VCaP (cell line): ENCODE results near the gene TMA7B.
A peak's percentile ranks its signal among the peaks of the same experiment; 100 is the strongest.

ENCODE experiments used
- H3K27ac ChIP-seq: fragments of 450-650 bp; 2 replicates; pipeline ENCODE4 v1.5.1; 2017
- TF ChIP-seq, protein P1 (sequence below): fragments of 450-650 bp; conservative IDR thresholded peaks from 2 replicates; pipeline ENCODE4 v1.5.1; 2017; ENCODE audit warnings: mild to moderate bottlenecking, moderate library complexity

TMA7B gene

DNA sequence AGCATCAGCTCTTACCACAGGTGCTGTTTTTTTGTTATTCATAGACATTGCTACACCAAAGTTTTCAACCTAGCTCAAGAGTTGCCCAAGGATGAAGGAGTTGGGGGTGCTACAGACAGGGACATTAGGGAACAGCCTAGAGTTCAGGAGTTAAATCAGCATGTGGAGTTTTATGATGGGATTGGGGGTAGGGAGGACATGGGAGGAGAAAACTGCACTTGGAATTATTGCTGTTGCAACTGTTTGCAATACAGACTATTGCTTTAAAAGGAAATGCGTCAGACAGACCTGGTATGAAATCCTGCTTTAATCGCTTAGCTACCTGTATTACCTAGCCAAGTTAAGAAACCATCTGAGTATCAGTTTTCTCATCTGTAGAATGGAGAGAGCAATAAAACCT is 6.3 kb downstream of the TMA7B start:
- TF ChIP-seq, protein P1, sequence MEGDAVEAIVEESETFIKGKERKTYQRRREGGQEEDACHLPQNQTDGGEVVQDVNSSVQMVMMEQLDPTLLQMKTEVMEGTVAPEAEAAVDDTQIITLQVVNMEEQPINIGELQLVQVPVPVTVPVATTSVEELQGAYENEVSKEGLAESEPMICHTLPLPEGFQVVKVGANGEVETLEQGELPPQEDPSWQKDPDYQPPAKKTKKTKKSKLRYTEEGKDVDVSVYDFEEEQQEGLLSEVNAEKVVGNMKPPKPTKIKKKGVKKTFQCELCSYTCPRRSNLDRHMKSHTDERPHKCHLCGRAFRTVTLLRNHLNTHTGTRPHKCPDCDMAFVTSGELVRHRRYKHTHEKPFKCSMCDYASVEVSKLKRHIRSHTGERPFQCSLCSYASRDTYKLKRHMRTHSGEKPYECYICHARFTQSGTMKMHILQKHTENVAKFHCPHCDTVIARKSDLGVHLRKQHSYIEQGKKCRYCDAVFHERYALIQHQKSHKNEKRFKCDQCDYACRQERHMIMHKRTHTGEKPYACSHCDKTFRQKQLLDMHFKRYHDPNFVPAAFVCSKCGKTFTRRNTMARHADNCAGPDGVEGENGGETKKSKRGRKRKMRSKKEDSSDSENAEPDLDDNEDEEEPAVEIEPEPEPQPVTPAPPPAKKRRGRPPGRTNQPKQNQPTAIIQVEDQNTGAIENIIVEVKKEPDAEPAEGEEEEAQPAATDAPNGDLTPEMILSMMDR = no peak

DNA sequence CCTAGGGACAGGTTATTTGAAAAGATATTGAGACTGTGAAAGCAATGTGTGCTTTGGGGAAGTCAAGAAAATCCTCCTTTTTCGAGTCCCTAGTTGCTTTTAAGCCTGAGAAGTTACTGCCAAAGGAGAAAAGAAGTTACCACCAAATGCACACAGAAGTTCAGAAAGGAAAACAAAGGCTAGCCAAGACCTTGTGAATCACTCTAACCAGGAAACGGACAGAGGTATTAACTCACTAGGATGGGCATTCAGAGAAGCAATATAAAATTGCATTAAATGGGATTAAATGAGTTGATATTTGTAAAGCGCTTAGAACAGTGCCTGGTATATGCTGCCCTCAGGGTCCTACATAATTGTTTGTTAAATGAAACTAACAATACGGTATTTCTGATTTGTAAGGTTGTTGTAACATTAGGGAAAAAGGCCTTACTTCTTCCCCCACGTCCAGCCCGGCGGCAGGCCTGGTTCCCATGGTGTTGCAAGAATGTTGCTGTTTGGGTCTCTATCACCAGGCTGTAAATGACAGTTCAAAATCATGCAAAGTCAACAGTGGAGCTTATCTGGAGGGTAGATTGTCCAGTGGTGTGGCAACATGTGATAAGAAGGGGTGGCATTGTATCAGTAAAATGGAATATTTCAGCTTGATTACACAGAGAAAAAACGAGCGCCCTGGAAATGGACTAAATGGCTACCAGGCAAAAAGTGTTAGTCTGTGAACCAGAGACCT is 7.1 kb downstream of the TMA7B start:
- no peak overlapping the region for H3K27ac ChIP-seq

More for the DNA sequence above, 6.3 kb downstream of the TMA7B start:
- H3K27ac ChIP-seq = no peak overlapping the region

DNA sequence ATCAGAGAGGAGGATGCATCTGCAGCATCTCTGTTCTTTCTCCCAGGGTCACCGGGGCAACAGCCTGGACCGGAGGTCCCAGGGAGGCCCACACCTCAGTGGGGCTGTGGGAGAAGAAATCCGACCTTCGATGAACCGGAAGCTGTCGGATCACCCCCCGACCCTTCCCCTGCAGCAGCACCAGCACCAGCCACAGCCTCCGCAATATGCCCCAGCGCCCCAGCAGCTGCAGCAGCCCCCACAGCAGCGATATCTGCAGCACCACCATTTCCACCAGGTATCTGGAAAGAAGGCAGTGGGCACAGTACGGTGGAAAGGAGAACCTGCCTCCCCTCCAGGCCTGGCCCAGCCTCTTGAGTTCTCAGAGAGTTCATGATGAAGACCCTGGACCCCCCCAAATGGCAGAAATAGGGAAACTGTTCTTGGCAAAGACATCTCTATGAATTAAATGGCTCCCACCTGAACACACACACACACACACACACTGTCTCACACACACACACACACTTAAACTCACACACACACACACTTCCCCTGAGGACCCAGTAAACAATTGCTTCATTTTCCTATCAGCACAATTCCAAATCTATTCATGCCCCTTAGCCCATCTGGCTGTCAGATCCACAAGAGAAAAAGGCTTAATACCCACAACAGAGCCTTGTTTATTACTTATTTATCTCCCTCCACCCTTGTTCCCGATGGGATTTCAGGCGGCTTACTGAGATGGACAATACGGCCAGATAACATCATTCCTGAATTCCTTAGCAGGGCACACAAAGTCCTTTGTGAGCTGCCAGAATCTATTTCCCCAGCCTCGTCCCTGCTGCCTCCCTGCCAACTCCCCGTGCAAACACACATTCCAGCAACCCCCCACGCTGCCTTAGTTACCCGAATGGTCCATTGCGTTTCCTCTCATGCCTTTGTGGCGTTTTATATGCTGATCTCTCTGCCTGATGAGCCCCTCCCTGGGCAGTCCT is 8.1 kb downstream of the TMA7B start:
- TF ChIP-seq, protein P1 = no peak
- peak overlapping the region; percentile 26; the same call in 1 of the 2 replicates for H3K27ac ChIP-seq

More for the DNA sequence above, 7.1 kb downstream of the TMA7B start:
- TF ChIP-seq, protein P1 = no peak

DNA sequence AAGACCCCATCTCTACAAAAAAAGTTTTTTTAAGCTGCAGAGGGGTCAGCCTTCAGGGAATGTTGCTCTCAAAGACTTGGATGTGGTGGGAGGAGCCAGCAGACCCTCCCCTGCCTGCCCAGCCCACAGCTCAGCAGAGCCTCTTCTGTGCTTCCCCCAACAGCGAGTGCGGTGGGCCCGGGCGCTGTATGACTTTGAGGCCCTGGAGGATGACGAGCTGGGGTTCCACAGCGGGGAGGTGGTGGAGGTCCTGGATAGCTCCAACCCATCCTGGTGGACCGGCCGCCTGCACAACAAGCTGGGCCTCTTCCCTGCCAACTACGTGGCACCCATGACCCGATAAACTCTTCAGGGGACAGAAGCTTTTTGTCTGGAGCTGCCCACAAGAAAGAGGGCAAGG is 10.5 kb downstream of the TMA7B start:
- no peak overlapping the region for H3K27ac ChIP-seq
- TF ChIP-seq, protein P1 = no peak

DNA sequence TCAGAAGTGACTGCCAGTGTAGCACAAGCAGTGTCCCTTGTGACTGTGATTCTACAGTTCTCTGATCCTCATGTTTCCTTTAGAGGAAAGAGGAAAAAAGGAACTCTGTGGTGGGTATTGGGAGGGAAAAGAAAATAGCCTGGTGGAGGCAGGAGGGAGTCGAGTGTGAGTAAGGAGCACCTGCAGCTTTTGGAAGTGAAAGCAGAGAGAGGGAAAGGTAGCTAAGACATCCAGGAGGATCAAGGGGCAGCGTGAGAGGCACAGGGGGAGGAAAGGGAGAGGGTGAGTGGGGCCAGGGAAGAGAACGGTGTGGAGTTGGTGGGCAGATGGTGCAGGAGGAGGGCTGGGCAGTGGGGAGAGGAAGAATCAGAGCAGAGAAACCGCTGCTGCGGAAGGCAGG is 12.4 kb downstream of the TMA7B start:
- TF ChIP-seq, protein P1 = no peak
- H3K27ac ChIP-seq = no peak overlapping the region

DNA sequence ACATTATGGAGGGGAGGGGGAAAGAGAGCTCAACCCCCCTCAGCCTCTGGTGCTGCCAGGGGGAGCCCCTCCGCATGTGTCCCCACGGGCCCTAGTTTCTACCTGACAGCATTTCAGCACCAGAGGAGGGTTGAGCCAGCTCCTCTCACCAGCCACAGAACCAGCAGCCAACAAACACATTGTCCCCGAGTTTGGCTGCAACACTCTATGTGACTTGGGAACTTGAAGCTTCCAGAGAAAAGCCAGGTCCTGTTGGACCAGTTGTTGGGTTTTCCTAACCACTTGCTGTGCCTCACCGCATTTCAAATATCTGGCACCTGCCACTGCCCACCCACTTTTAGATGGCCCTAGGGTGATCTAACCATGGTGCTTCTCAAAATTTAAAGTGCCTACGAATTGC is 13.5 kb downstream of the TMA7B start:
- TF ChIP-seq, protein P1 = no peak
- no peak overlapping the region for H3K27ac ChIP-seq

DNA sequence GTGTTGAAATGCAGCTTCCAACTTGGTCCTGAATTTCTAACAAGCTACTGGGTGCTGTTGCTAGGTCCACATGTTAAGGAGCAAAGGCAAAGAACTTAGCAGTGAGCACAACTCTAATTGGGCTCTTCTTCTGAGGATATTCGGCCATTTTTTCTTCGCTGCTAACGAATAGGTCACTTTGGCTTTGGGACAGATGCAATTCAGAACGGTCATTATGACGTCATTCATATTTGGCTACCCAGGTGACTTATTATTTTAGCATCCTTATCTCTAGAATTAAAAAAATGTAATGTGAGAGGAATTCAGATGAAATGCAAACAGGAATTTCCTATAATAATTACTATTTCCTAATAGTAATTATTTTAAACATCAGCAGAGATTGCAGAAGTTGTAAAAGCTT is 13.9 kb downstream of the TMA7B start:
- TF ChIP-seq, protein P1 = no peak

More for the DNA sequence above, 13.9 kb downstream of the TMA7B start:
- no peak overlapping the region for H3K27ac ChIP-seq
